OCI-LY3 (cell line): ENCODE measurements around the gene PBX4.

Experiments
- H2AFZ ChIP-seq: fragments of 200-600, 300-600 bp; shearing (Covaris generic); 2 replicates; pipeline ENCODE4 v1.6.0; 2014; ENCODE audit warnings: antibody characterized with exemption, low read depth, low read length
- H3K27ac ChIP-seq: fragments of 200-600, 300-600 bp; sonication (generic); 2 replicates; pipeline ENCODE4 v1.5.1; 2014; ENCODE audit warnings: mild to moderate bottlenecking, low read length, moderate library complexity, mixed read lengths
- H3K27me3 ChIP-seq: fragments of 200-600, 300-600 bp; sonication (generic); 2 replicates; pipeline ENCODE4 v1.6.1; 2014; ENCODE audit warnings: low read depth, low read length, mixed read lengths
- H3K36me3 ChIP-seq: fragments of 200-600, 300-600 bp; sonication (generic); replicated peaks from 2 replicates; pipeline ENCODE3; 2014; ENCODE audit warnings: low read depth, low read length, mixed read lengths
- H3K4me1 ChIP-seq: fragments of 300-600, 200-600 bp; sonication (generic); 2 replicates; pipeline ENCODE4 v1.6.1; 2014; ENCODE audit warnings: low read length, mixed read lengths
- H3K4me2 ChIP-seq: fragments of 200-600, 300-600 bp; sonication (generic); 2 replicates; pipeline ENCODE4 v1.6.1; 2014; ENCODE audit warnings: low read length, mixed read lengths
- H3K4me3 ChIP-seq: fragments of 300-600, 200-600 bp; sonication (generic); 2 replicates; pipeline ENCODE4 v1.5.1; 2014; ENCODE audit warnings: antibody characterized with exemption, mild to moderate bottlenecking, low read length, moderate library complexity
- H3K79me2 ChIP-seq: fragments of 300-600, 200-600 bp; shearing (Covaris generic); 2 replicates; pipeline ENCODE4 v1.6.1; 2014; ENCODE audit warnings: mild to moderate bottlenecking, low read length, mixed read lengths
- H3K9ac ChIP-seq: fragments of 300-600, 200-600 bp; shearing (Covaris generic); 2 replicates; pipeline ENCODE4 v1.6.0; 2014; ENCODE audit warnings: mild to moderate bottlenecking, low read length, moderate library complexity
- H3K9me3 ChIP-seq: fragments of 200-600, 300-600 bp; shearing (Covaris generic); 2 replicates; pipeline ENCODE4 v1.6.1; 2014; ENCODE audit warnings: low read length, mixed read lengths; ENCODE audit not compliant: insufficient read depth
- H4K20me1 ChIP-seq: fragments of 200-600, 300-600 bp; sonication (generic); 2 replicates; pipeline ENCODE4 v1.6.1; 2016; ENCODE audit warnings: low read length, mixed read lengths; ENCODE audit not compliant: insufficient read depth
- EZH2phosphoT487 ChIP-seq: fragments of 200-600 bp; shearing (Covaris generic); IDR thresholded peaks from 2 replicates; pipeline ENCODE4 v1.6.1; 2018; ENCODE audit warnings: antibody characterized with exemption, mixed run types, low read depth
- TF ChIP-seq, protein P1 (sequence below): fragments of 200-600, 300-600 bp; sonication (generic); IDR thresholded peaks from 2 replicates; pipeline ENCODE4 v1.5.1; 2014; ENCODE audit warnings: antibody characterized with exemption, low read length, low read depth

Gene PBX4

DNA sequence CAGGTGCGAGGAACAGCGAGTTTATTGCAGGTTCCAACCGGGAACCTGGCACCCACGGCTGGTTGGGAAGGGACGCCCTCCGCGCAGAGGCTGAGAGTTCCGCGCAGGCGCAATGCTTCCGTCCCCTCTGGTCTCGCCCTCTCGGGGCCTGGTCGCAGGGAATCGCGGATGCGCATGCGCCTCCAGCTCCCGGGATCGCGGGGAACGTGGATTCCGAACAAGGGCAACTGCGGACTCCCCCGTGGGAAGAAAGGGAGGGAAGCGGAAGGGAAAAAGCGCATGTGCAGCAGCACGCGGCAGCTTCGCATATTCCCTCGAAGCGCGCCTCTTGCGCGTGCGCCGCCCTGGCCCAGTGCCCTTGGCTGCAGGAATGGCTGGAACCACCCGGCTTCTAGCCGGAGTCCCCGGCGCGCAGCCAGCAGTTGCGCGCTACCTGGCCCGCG, 104.3 kb downstream of the PBX4 start:
- Histone ChIP-seq H3K36me3 (peaks cover 11% of the 10 kb centered on the region), H3K9ac (no peak overlapping the region), H3K79me2 (peaks cover 28% of the 10 kb centered on the region), H2AFZ (no peak overlapping the region), H3K27ac (no peak overlapping the region), H4K20me1 (no peaks in the 10 kb centered on the region), H3K27me3 (no peaks in the 10 kb centered on the region), H3K4me1 (peaks cover 13% of the 10 kb centered on the region), H3K4me3 (no peak overlapping the region), H3K4me2 (no peak overlapping the region), H3K9me3 (no peaks in the 10 kb centered on the region)
- no peak for TF ChIP-seq EZH2phosphoT487
- TF ChIP-seq, protein P1, sequence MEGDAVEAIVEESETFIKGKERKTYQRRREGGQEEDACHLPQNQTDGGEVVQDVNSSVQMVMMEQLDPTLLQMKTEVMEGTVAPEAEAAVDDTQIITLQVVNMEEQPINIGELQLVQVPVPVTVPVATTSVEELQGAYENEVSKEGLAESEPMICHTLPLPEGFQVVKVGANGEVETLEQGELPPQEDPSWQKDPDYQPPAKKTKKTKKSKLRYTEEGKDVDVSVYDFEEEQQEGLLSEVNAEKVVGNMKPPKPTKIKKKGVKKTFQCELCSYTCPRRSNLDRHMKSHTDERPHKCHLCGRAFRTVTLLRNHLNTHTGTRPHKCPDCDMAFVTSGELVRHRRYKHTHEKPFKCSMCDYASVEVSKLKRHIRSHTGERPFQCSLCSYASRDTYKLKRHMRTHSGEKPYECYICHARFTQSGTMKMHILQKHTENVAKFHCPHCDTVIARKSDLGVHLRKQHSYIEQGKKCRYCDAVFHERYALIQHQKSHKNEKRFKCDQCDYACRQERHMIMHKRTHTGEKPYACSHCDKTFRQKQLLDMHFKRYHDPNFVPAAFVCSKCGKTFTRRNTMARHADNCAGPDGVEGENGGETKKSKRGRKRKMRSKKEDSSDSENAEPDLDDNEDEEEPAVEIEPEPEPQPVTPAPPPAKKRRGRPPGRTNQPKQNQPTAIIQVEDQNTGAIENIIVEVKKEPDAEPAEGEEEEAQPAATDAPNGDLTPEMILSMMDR = no peak

DNA sequence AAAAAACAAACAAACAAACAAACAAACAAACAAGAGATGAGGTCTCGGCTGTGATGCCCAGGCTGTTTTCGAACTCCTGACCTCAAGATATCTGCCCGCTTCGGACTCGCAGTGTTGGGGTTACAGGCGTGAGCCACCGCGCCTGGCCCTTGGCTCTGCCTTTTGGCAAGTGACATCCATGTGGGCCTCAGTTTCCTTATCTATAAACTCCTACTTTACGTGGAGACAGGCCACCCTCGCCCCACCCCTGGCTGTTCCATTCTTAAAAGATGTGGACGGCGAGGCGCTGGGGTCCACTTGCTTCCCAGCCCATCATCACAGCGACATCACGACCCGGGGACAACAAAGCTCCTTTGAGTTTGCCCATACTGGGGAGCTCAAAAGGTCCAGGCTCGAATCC, 104.8 kb downstream of the PBX4 start:
- Histone ChIP-seq H3K9me3 (no peaks in the 10 kb centered on the region), H3K4me3 (no peak overlapping the region), H3K79me2 (peaks cover 25% of the 10 kb centered on the region), H4K20me1 (no peaks in the 10 kb centered on the region), H3K4me2 (no peak overlapping the region), H2AFZ (no peak overlapping the region), H3K4me1 (peaks cover 13% of the 10 kb centered on the region), H3K27ac (no peak overlapping the region), H3K36me3 (peaks cover 11% of the 10 kb centered on the region), H3K27me3 (no peaks in the 10 kb centered on the region), H3K9ac (no peak overlapping the region)
- no peak for TF ChIP-seq EZH2phosphoT487
- TF ChIP-seq, protein P1 = no peak
